HEK293 (cell line): Measurements from ENCODE around the gene LRFN2.
A peak's percentile ranks its signal among the peaks of the same experiment; 100 is the strongest.

Experiments used
- CTCF ChIA-PET: fragments of 350-600 bp; formaldehyde crosslinking; extraction: SDS; loops from one replicate; lab custom pipeline; 2021; ENCODE audit warnings: antibody characterized with exemption; lab: Yijun Ruan, JAX
- POLR2A ChIA-PET: fragments of 300-600 bp; formaldehyde crosslinking; extraction: SDS; loops from one replicate; lab custom pipeline; 2020; ENCODE audit warnings: antibody characterized with exemption, inconsistent platforms; lab: Yijun Ruan, JAX
- H3K27ac ChIP-seq: fragments of 200-500 bp; sonication (Bioruptor generic); 2 replicates; pipeline ENCODE4 v1.5.1; 2014; ENCODE audit warnings: low read depth, low read length, control low read depth, inconsistent platforms; ENCODE audit errors: extremely low read depth
- H3K36me3 ChIP-seq, 2 experiments: fragments of 200-500 bp in 1 of 2; sonication (Bioruptor generic) in 1 of 2; 1 replicate in 1 of 2; 2 replicates in 1 of 2; pipeline ENCODE4 v1.5.1; 2014 to 2017; ENCODE audit warnings: inconsistent platforms in 2 of 2, low read length in 2 of 2; ENCODE audit not compliant: control insufficient read depth in 2 of 2, insufficient read depth in 1 of 2
- H3K4me1 ChIP-seq: fragments of 200-500 bp; sonication (Bioruptor generic); 2 replicates; pipeline ENCODE4 v1.5.1; 2014; ENCODE audit warnings: mild to moderate bottlenecking, low read length, inconsistent platforms; ENCODE audit not compliant: control insufficient read depth, insufficient read depth
- H3K4me3 ChIP-seq: 2 replicates; pipeline ENCODE4 v1.5.1; 2011; ENCODE audit warnings: low read depth, mild to moderate bottlenecking, control low read depth, low read length, moderate library complexity
- H3K9me3 ChIP-seq: fragments of 200-500 bp; sonication (Bioruptor generic); 2 replicates; pipeline ENCODE4 v1.5.1; 2014; ENCODE audit warnings: low read depth, low read length, inconsistent platforms; ENCODE audit not compliant: control insufficient read depth, insufficient read depth
- EGR2 ChIP-seq: fragments of 450-650 bp; formaldehyde crosslinking; IDR thresholded peaks from 2 replicates; pipeline ENCODE4 v1.5.1; 2016; ENCODE audit warnings: low read depth, missing biosample characterization, missing genetic modification characterization
- FEZF1 ChIP-seq: fragments of 450-650 bp; formaldehyde crosslinking; IDR thresholded peaks from 2 replicates; pipeline ENCODE4 v1.5.1; 2016; ENCODE audit warnings: missing biosample characterization, missing genetic modification characterization
- HOXC10 ChIP-seq: sonication (generic); formaldehyde crosslinking; IDR thresholded peaks from 2 replicates; pipeline ENCODE4 v1.8.1; 2023; ENCODE audit warnings: mild to moderate bottlenecking, missing genetic modification reagents
- KLF1 ChIP-seq: fragments of 450-650 bp; formaldehyde crosslinking; IDR thresholded peaks from 2 replicates; pipeline ENCODE4 v1.5.1; 2016; ENCODE audit warnings: missing biosample characterization, missing genetic modification characterization
- KLF7 ChIP-seq: fragments of 450-650 bp; formaldehyde crosslinking; IDR thresholded peaks from 2 replicates; pipeline ENCODE4 v1.5.1; 2016; ENCODE audit warnings: missing biosample characterization, missing genetic modification characterization, borderline replicate concordance
- SCRT1 ChIP-seq: fragments of 450-650 bp; formaldehyde crosslinking; IDR thresholded peaks from 2 replicates; pipeline ENCODE4 v1.5.1; 2016; ENCODE audit warnings: missing biosample characterization, missing genetic modification characterization, borderline replicate concordance
- SP2 ChIP-seq: fragments of 450-650 bp; formaldehyde crosslinking; IDR thresholded peaks from 2 replicates; pipeline ENCODE4 v1.5.1; 2016; ENCODE audit warnings: missing biosample characterization, missing genetic modification characterization
- TCF7L2 ChIP-seq: IDR thresholded peaks from 2 replicates; pipeline ENCODE4 v1.6.1; 2011; ENCODE audit warnings: low read depth, mild to moderate bottlenecking, inconsistent platforms, low read length, moderate library complexity, borderline replicate concordance
- ZBTB20 ChIP-seq: fragments of 450-650 bp; formaldehyde crosslinking; IDR thresholded peaks from 2 replicates; pipeline ENCODE4 v1.5.1; 2016; ENCODE audit warnings: missing biosample characterization, missing genetic modification characterization
- ZBTB48 ChIP-seq: fragments of 450-650 bp; formaldehyde crosslinking; IDR thresholded peaks from 2 replicates; pipeline ENCODE4 v1.5.1; 2016; ENCODE audit warnings: missing biosample characterization, missing genetic modification characterization
- ZEB2 ChIP-seq: fragments of 450-650 bp; formaldehyde crosslinking; IDR thresholded peaks from 2 replicates; pipeline ENCODE4 v1.5.1; 2016; ENCODE audit warnings: missing biosample characterization, missing genetic modification characterization
- ZFHX2 ChIP-seq: fragments of 450-650 bp; formaldehyde crosslinking; conservative IDR thresholded peaks from 2 replicates; pipeline ENCODE4 v1.5.1; 2016; ENCODE audit warnings: missing biosample characterization, missing genetic modification characterization
- ZNF138 ChIP-seq: fragments of 450-650 bp; formaldehyde crosslinking; IDR thresholded peaks from 2 replicates; pipeline ENCODE4 v1.5.1; 2016; ENCODE audit warnings: missing biosample characterization, missing genetic modification characterization, borderline replicate concordance
- ZNF169 ChIP-seq: fragments of 450-650 bp; formaldehyde crosslinking; IDR thresholded peaks from 2 replicates; pipeline ENCODE4 v1.5.1; 2016; ENCODE audit warnings: missing biosample characterization, missing genetic modification characterization
- ZNF184 ChIP-seq: fragments of 450-650 bp; IDR thresholded peaks from 2 replicates; pipeline ENCODE4 v1.5.1; 2018; ENCODE audit warnings: missing biosample characterization, mild to moderate bottlenecking, missing genetic modification characterization
- ZNF223 ChIP-seq: fragments of 450-650 bp; formaldehyde crosslinking; IDR thresholded peaks from 2 replicates; pipeline ENCODE4 v1.5.1; 2016; ENCODE audit warnings: missing biosample characterization, missing genetic modification characterization
- ZNF239 ChIP-seq: fragments of 450-650 bp; formaldehyde crosslinking; IDR thresholded peaks from 2 replicates; pipeline ENCODE4 v1.5.1; 2016; ENCODE audit warnings: missing biosample characterization, missing genetic modification characterization
- ZNF341 ChIP-seq: fragments of 450-650 bp; formaldehyde crosslinking; IDR thresholded peaks from 2 replicates; pipeline ENCODE4; 2016; ENCODE audit warnings: low read depth, missing biosample characterization, missing genetic modification characterization
- ZNF544 ChIP-seq: fragments of 450-650 bp; formaldehyde crosslinking; IDR thresholded peaks from 2 replicates; pipeline ENCODE4 v1.5.0; 2017; ENCODE audit warnings: missing biosample characterization, missing genetic modification characterization
- ZNF600 ChIP-seq: fragments of 450-650 bp; formaldehyde crosslinking; IDR thresholded peaks from 2 replicates; pipeline ENCODE4 v1.5.1; 2016; ENCODE audit warnings: missing biosample characterization, missing genetic modification characterization
- ZNF670 ChIP-seq: fragments of 450-650 bp; formaldehyde crosslinking; IDR thresholded peaks from 2 replicates; pipeline ENCODE4 v1.5.1; 2016; ENCODE audit warnings: missing biosample characterization, missing genetic modification characterization, low read depth
- ZNF830 ChIP-seq: fragments of 450-650 bp; IDR thresholded peaks from 2 replicates; pipeline ENCODE4 v1.5.0; 2018; ENCODE audit warnings: missing biosample characterization, missing genetic modification characterization, low read depth, mild to moderate bottlenecking, moderate library complexity
- ZSCAN16 ChIP-seq: fragments of 450-650 bp; formaldehyde crosslinking; IDR thresholded peaks from 2 replicates; pipeline ENCODE4 v1.5.1; 2016; ENCODE audit warnings: missing biosample characterization, missing genetic modification characterization
- ZSCAN23 ChIP-seq: fragments of 450-650 bp; formaldehyde crosslinking; IDR thresholded peaks from 2 replicates; pipeline ENCODE4 v1.5.1; 2016; ENCODE audit warnings: missing biosample characterization, missing genetic modification characterization
- TF ChIP-seq, protein P1 (sequence below): fragments of 450-650 bp; formaldehyde crosslinking; IDR thresholded peaks from 2 replicates; pipeline ENCODE4 v1.5.1; 2016; ENCODE audit warnings: missing biosample characterization, missing genetic modification characterization
- TF ChIP-seq, protein P2 (sequence below): fragments of 450-650 bp; formaldehyde crosslinking; IDR thresholded peaks from 2 replicates; pipeline ENCODE4 v1.5.1; 2016; ENCODE audit warnings: missing biosample characterization, missing genetic modification characterization

Gene LRFN2

GRCh38 chr6:40543146-40543545 is 44.0 kb downstream of the LRFN2 start:
- Histone ChIP-seq H3K9me3 (no peaks in the 10 kb centered on the region), H3K4me3 (no peak overlapping the region), H3K4me1 (no peaks in the 10 kb centered on the region), H3K36me3 (no peaks in the 10 kb centered on the region), H3K27ac (no peak overlapping the region)
- TF ChIP-seq FEZF1 (tag by site-specific recombination) (no peak), ZBTB20 (tag by site-specific recombination) (no peak), ZNF184 (tag by site-specific recombination) (no peak), HOXC10 (CRISPR knock-in tag) (no peak), TCF7L2 (no peak), ZNF830 (tag by site-specific recombination) (no peak), ZNF239 (no peak)
- POLR2A ChIA-PET, result no interaction called here
- CTCF ChIA-PET, result interaction anchor here (0.6 to 0.7 kb wide), 2 partner anchors 210 to 331 kb away, joined by 3 to 4 read pairs; no protein-coding TSS in a partner anchor

DNA sequence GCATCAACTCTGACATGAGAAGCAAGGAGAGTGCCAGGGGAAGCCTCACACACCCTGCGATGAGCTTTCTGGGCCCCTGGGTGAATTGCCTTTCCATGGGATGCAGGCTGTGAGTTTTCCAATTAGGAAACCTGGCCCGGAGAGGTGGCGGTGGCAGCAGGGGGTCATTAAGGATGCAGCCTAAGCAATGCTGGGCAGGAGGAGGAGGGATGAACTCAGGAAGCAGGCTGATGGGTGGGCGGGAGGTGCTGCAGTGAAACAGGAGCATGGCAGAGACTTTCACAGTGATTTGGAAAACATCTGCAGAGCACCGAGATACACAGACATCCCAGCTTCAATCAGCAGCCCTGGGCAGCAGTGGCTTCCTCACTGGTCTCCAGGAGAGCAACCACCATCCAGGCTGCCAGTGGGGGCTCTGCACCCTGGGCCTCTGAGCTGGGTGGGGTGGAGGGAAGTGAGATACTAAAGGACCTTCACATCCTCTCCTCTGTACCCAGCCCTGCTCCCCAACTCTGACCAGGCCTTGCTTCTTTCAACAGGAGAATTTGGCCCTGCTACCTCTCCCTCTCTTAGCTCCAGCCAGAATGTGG is 44.9 kb downstream of the LRFN2 start:
- Histone ChIP-seq H3K9me3 (no peaks in the 10 kb centered on the region), H3K27ac (no peak overlapping the region), H3K36me3 (no peaks in the 10 kb centered on the region), H3K4me3 (no peak overlapping the region), H3K4me1 (no peaks in the 10 kb centered on the region)
- TF ChIP-seq KLF1 (tag by site-specific recombination), result no peak
- TF ChIP-seq EGR2, result 0 out of 2 replicates have a peak, but pooled peaks have one; percentile 25
- 0 out of 2 replicates have a peak, but pooled peaks have one; percentile 18 for TF ChIP-seq ZFHX2 (tag by site-specific recombination)
- TF ChIP-seq, protein P1, sequence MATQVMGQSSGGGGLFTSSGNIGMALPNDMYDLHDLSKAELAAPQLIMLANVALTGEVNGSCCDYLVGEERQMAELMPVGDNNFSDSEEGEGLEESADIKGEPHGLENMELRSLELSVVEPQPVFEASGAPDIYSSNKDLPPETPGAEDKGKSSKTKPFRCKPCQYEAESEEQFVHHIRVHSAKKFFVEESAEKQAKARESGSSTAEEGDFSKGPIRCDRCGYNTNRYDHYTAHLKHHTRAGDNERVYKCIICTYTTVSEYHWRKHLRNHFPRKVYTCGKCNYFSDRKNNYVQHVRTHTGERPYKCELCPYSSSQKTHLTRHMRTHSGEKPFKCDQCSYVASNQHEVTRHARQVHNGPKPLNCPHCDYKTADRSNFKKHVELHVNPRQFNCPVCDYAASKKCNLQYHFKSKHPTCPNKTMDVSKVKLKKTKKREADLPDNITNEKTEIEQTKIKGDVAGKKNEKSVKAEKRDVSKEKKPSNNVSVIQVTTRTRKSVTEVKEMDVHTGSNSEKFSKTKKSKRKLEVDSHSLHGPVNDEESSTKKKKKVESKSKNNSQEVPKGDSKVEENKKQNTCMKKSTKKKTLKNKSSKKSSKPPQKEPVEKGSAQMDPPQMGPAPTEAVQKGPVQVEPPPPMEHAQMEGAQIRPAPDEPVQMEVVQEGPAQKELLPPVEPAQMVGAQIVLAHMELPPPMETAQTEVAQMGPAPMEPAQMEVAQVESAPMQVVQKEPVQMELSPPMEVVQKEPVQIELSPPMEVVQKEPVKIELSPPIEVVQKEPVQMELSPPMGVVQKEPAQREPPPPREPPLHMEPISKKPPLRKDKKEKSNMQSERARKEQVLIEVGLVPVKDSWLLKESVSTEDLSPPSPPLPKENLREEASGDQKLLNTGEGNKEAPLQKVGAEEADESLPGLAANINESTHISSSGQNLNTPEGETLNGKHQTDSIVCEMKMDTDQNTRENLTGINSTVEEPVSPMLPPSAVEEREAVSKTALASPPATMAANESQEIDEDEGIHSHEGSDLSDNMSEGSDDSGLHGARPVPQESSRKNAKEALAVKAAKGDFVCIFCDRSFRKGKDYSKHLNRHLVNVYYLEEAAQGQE (tag by site-specific recombination), result no peak
- ChIA-PET POLR2A (no interaction called here), CTCF (no interaction called here)

DNA sequence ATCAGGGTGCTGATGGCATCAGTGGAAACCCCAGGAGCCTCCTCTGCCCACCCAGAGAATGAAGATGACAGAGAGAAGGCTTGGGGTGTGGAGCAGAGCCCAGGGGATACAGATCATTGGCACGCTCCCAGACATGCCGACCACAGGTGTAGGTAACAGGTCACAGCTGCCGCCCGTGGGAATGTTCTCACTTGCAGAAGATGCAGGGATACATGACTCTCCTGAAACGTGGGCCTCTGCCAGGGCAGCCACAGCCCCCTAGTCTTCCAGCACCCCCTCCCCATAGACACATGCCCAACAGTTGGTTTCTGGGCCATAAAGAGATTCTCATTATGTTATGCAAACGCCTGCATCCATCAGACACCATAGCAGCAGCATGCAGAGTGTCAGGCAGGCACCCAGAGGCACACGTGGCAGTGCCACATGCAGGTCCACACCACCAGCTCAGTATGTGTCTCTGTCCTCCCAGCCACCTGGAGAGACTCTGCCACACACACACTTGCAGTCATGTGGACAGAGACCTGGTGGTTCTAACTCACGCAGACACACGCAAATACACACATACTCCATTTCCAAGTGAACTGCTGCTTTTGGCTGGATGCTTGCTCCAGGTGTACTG is 45.5 kb downstream of the LRFN2 start:
- H3K36me3 ChIP-seq, result no peaks in the 10 kb centered on the region
- CTCF ChIA-PET, result interaction anchor here (0.7 to 0.9 kb wide), 3 partner anchors 8 to 214 kb away, joined by 3 to 7 read pairs (median 4); no protein-coding TSS in a partner anchor
- POLR2A ChIA-PET, result no interaction called here

More for the DNA sequence above, 45.5 kb downstream of the LRFN2 start:
- no peak overlapping the region for H3K27ac ChIP-seq
- H3K9me3 ChIP-seq, result no peaks in the 10 kb centered on the region
- no peaks in the 10 kb centered on the region for H3K4me1 ChIP-seq
- H3K4me3 ChIP-seq, result no peak overlapping the region
- TF ChIP-seq ZEB2 (tag by site-specific recombination), result no peak
- no peak for TF ChIP-seq ZSCAN16 (tag by site-specific recombination)
- TF ChIP-seq, protein P2, sequence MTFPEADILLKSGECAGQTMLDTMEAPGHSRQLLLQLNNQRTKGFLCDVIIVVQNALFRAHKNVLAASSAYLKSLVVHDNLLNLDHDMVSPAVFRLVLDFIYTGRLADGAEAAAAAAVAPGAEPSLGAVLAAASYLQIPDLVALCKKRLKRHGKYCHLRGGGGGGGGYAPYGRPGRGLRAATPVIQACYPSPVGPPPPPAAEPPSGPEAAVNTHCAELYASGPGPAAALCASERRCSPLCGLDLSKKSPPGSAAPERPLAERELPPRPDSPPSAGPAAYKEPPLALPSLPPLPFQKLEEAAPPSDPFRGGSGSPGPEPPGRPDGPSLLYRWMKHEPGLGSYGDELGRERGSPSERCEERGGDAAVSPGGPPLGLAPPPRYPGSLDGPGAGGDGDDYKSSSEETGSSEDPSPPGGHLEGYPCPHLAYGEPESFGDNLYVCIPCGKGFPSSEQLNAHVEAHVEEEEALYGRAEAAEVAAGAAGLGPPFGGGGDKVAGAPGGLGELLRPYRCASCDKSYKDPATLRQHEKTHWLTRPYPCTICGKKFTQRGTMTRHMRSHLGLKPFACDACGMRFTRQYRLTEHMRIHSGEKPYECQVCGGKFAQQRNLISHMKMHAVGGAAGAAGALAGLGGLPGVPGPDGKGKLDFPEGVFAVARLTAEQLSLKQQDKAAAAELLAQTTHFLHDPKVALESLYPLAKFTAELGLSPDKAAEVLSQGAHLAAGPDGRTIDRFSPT (tag by site-specific recombination), result no peak
- TF ChIP-seq KLF7 (tag by site-specific recombination), result no peak
- no peak for TF ChIP-seq ZNF169 (tag by site-specific recombination)
- no peak for TF ChIP-seq ZNF544 (tag by site-specific recombination)
- no peak for TF ChIP-seq ZNF600
- TF ChIP-seq SCRT1 (tag by site-specific recombination), result no peak
- TF ChIP-seq ZNF670, result no peak
- no peak for TF ChIP-seq ZBTB48 (tag by site-specific recombination)
- no peak for TF ChIP-seq ZNF223 (tag by site-specific recombination)
- no peak for TF ChIP-seq ZSCAN23 (tag by site-specific recombination)
- no peak for TF ChIP-seq ZNF138 (tag by site-specific recombination)
- no peak for TF ChIP-seq SP2 (tag by site-specific recombination)
- no peak for TF ChIP-seq ZNF830 (tag by site-specific recombination)
- TF ChIP-seq ZNF341 (tag by site-specific recombination), result no peak
